HG03135 (cell line): ENCODE results near the gene GATAD2A.

ENCODE experiments used
- ATAC-seq: cut with Tn5 transposase; IDR thresholded peaks from one replicate; pipeline ENCODE4 v1.9.1; 2021; ENCODE audit warnings: mild to moderate bottlenecking, moderate library complexity; ENCODE audit not compliant: unreplicated experiment

The GATAD2A gene

DNA sequence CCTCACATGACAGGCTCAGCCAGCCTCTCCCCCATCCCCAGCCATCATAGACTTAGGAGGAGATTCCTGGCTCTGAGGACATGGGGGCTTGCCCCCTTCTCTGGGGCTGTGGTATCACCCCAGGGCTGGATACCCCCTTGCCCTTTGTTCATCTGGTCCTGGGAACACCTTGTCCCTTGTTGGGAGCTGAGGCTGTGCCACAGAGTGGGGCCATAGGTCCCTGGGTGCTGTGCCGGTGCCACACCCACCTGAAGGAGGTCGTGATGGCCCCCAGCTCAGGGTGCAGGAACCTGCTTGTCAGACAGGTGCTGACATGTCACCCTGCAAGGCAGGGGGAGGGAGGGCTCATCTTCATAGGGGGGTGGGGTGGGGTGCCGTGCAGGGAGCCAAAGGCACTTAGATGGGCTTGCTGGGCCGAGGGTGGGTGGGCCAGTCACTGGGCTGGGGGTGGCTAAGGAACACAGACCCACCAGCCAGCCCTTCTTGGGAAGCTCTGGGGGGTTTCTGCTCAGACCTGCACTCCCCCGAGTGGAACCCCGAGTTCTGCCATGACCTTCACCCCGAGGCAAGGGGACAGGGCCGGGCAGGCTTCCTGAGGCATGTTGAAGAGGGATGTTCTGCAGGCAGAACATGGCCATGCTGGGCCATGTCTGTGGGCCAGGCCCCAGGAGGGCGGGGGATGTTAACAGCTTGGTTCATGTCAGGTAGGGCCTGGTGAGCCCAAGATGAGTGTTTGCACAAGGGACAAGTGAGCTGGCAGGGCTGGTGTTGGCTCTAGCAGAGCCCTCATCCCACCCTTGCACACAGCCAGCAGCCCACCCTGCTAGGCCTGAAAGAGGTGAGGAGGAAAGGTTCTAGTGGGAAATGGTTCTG lies 81.8 kb downstream of the GATAD2A start:
- no peak for ATAC-seq

DNA sequence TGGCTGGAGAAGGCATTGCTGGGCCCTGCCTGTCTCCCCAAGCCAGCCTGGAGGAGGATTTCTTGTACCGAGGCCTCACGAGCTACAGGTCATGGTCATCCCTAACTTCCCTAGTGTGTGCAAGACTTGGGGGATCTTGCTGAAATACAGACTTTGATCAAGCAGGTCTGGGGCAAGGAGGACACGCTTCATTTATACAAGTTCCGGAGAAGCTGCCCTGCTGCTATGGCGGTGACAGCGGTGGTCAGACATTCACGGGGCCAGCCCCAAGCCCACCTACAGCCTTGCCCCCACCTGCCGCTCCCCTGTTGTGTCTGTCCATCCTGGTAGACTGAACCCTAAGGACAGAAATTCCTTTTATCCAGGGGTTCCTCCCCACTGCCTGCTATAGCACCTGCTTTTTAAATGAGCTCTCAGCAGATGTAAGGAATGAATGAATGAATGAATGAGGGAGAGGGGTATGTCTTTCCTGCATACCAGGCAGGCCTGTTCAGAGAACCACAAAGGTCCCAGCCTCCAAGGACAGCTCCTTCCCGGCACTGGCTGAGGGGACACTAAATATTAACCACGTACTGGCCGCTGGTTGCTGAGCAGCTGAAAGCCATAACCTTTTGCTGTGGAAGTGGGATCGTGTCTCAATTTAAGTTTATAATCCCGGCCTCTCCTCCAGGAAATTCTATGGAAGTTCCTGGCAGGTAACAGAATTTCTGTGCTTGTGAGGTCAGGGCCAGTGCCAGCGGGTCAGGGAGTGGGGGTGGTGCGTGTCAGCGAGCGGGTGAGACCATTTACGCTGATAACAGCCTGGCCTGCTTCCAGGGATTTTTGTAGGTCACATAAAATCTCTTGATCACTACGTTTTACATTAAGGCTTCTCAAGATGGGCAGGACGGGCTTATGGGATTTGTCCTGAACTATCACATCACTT lies 82.7 kb downstream of the GATAD2A start:
- no peak for ATAC-seq

DNA sequence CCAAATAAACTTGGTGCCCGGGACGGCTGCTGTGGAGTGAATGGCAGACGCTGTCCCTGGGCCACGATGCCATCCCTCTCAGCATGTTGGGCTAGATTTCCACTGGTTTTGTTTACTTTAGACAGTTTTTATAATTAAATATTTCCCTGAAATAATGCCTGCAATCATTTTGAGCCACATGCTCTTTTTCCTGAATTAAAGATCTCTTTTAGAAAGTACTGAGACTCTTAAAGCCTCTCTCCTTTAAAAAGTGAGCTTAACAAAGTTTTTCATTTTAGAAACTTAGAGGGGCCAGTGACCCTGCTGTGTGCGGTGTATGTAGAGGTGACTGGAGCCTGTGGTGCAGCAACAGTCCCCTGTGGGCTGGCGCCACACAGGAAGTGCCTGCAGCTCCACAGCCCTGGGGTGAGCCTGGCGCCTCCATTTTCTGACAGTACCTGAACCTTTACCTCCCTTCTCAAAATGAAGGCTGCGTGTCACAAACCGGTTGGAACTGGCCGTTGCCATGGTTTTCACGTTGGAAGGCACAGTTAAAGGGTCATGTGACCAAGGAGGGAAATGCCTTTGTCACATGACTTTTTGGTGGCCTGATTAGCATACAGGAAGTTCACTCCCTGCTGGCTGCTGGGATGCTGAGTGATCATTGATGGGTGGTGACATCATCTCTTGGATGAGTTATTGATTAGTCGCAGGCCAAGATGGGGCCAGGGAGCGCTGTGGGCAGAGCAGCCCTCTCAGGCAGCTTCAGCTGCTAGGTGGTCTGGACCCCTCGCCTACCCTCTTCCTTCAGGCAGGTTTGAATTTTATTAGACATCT lies 83.6 kb downstream of the GATAD2A start:
- ATAC-seq: peak; percentile 57

DNA sequence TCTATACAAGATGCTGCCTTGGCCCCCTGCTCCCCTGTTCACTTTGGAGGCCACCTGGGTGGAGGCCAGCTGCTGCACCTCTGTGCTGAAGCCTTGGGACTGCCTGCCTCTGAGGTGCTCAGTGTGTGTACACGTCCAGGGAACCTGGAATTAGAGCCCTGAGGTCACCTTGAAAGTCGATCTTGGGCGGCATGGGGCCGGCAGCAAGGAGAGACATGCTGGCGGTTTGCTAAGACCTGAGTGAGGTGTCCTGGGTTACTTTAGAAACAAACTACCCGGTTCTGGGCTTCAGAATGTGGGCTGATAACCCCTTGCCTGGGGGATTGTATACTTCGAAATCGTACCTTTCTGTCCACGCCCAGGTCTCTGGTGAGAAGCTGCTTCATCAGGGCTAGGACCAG lies 84.3 kb downstream of the GATAD2A start:
- ATAC-seq: no peak

DNA sequence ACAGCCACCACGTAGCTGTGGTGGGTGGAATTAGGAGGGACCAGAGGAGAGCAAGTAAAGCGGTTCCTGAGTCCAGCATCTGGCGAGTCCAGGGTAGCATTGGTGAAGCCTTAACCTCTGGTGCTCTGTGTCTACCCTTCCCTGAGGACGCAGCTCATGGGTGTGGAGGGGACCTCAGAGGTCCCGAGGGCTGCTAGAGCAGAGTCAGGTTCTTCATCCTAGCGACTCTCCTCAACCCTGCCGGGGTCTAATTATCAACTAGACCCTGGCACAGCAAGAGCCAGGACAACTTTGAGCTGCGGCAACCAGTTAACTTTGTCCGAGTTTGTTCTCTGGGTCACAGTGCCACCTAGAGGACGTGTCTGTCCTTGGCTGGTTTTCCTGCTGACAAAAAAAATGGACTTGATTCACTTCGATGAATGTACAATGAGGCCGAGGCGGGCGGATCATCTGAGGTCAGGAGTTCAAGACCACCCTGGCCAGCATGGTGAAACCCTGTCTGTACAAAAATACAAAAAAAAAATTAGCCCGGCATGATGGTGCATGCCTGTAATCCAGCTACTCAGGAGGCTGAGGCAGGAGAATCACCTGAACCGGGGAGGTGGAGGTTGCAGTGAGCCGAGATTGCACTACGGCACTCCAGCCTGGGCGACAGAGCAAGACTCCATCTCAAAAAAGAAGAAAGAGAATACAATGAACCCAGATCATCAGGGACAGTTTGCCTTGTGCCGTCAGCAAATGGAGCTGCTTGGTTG lies 84.9 kb downstream of the GATAD2A start:
- ATAC-seq: no peak

DNA sequence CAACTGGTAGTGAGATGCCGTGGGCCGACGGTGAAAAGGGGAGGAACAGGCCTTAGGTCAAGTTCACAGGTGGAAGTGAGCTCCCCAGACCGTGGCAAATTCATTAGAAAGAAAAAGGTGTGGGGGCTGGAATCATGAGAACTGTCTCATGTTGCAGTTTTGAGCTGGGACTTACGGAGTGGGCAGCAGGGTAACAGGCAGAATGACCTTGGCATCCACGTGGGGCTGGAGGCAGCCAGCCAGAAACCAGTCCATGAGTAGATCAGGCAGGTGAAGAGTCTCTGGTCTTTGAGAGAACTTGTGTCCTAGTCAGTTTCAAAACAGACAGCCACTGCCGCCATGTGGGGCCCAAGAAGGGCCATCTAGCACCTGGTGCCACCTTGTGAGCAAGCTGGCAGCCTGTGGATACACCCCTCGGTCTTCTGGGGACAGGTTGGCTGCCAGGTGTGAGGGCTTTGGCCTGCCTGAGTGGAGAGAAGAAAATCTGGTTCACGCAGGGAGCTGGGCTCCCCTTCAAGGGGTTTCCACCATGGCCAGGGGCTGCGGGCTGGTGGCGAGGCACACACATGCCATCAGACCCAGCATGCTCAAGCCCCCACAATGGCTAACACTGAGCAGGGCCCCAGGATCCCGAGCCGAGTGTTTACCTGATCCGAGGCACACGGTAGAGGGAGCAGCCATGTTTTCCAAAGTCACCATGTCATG lies 86.0 kb downstream of the GATAD2A start:
- no peak for ATAC-seq

DNA sequence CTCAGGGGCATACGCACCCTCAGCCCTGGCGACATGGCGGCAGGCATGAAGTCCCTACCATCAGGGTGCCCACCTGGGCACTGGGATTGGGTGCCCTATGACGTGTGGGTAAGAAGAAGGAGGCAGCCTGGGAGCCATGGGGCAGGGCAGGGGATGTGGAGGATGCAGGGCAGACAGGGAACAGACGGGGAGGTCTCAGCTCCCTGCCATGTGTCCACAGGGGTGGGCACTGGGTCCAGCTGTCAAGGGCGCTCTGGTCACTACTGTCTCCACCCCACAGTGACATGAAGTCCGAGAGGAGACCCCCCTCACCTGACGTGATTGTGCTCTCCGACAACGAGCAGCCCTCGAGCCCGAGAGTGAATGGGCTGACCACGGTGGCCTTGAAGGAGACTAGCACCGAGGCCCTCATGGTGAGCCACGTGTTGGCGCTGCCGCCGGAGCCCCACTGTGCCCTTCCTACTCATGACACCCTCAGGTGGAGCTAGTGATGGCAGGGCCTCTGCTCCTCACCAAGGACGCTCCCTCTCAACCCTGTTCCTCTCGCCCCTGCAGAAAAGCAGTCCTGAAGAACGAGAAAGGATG lies 86.6 kb downstream of the GATAD2A start:
- ATAC-seq: no peak

DNA sequence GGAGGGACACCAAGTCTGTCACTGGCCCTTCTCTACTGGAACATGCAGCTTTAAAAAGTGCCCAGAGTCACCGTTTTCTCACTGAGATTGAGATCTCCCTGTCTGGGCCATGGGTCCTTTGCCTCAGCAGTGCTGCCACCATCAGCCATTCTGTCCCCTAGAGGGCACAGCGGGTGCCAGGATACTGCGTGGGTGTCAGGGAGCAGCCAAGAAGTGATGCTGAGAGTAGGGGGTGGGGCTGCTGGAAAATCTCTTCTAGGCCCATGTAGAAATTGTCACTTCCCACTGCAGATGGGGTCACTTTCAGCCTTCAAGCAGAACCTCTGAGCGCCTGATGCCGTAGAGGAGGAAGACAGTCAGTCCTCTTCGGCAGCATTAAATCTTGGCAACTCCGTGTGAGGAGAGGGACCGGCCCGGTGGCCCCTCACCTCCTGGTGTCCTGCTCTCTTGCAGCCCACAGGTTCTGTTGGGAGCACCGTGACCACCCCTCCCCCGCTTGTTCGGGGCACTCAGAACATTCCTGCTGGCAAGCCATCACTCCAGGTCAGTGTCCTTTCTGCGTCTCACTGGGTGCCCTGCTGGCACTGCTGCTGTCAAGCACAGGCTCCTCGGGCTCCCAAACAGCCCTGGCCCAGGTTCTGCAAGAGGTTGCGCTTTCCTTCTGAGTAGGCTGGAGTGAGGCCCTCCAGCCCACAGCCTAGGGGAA lies 88.5 kb downstream of the GATAD2A start:
- ATAC-seq: no peak

DNA sequence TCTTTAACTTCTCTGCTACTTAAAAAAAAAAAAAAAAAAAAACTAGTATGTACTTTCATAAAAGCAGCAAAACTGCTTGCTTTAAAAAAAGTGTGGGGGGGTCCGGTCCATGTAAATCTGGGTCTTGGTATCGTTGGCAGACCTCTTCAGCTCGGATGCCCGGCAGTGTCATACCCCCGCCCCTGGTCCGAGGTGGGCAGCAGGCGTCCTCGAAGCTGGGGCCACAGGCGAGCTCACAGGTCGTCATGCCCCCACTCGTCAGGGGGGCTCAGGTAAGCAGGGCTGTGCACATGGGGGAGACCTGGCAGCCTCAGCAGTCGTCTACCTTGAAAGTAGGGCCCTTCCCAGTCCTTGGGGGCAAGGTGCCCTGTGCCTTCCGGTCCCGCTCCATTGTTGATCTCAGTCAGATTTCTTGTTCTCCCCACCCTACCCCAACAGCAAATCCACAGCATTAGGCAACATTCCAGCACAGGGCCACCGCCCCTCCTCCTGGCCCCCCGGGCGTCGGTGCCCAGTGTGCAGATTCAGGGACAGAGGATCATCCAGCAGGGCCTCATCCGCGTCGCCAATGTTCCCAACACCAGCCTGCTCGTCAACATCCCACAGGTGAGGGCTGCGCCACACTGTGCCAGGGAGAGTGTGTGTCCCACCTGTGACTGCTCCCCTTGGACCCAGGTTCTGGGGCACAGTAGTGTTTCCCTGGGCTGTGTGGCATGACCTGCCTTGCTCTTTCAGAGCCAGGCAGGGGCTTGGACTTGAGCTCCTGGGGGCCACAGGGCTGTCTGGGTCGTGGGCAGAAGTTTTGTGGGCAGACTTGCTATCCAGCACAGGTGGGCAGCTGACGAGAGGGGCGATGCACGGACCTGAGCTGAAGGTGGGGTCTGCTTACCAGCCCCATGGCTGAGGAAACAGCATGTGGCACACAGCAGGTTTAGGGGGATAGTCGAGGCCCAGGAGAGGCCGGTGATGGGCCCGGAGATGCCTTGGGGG lies 90.4 kb downstream of the GATAD2A start:
- no peak for ATAC-seq

DNA sequence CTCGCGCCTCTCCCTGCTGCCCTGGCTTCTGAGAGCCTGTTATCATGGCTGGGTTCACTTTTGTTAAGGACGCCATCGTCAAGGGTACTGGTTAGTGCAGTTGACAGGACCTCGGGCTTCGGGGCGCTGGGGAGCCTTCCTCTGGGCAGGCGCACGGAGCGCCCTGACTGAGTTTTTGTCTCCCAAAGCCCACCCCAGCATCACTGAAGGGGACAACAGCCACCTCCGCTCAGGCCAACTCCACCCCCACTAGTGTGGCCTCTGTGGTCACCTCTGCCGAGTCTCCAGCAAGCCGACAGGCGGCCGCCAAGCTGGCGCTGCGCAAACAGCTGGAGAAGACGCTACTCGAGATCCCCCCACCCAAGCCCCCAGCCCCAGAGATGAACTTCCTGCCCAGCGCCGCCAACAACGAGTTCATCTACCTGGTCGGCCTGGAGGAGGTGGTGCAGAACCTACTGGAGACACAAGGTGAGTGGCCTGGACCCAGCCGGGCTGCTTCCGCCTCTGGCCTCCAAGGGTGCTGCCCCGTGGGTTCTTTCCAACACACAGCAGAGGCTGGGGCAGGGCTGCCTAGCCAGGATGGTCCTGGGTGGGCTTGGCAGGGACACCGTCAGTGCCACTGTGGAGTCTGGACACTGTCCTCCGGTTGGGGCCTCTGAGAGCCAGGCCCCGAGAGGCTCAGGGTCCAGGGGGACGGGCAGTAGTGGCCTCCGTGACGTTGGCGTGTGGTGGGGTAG lies 92.9 kb downstream of the GATAD2A start:
- no peak for ATAC-seq

DNA sequence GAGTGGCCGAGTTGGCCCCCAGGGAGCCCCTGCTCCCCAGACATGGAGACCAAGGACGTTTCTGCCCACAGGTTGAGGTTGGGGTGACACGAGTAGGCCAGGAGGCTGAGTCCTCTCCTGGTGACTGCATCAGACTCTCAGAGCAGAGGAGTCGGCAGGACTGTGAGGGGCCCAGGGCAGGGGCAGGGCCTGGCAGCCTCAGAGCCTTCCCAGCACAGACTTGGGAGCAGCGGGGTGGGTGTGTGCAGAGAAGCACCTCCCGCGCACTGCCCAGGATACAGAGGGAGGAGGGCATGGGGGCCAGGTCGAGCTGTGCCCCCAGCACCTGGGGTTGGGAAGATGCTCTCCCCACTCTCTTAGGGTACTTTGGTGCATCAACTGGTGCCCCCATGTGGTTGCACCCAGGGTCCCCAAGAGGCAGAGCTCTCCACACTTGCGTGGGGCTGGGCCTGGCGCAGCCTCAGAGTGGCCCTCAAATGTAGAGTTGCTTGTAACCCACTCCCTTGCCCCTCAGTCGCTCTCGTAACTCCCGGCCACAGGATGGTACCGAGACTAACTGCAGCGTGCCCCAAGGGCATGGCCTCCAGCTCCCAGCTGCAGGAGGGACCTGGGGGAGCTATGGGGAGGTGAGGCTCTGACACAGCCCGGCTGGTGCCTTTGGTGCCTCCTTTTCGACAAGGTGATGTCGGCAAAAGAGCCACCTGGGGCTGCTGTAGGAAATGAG lies 94.0 kb downstream of the GATAD2A start:
- no peak for ATAC-seq

DNA sequence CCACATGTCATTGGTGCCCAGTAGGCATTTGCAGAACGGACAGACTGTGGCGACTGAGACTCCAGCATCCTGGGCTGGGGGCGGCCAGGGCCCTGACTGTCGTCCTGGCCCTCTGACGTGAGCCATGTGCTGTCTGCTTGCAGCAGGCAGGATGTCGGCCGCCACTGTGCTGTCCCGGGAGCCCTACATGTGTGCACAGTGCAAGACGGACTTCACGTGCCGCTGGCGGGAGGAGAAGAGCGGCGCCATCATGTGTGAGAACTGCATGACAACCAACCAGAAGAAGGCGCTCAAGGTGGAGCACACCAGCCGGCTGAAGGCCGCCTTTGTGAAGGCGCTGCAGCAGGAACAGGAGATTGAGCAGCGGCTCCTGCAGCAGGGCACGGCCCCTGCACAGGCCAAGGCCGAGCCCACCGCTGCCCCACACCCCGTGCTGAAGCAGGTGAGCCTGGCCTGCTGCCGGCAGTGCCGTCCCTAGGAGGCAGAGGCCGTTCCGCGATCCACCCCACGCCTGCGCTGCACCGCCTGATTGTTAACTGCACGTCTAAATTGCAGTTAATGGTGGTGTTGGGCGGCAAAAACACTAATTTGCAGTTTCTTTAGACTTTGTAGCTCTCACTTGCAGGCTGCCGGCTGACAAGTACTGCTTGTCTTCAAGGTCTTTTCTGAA lies 95.6 kb downstream of the GATAD2A start:
- ATAC-seq: no peak

DNA sequence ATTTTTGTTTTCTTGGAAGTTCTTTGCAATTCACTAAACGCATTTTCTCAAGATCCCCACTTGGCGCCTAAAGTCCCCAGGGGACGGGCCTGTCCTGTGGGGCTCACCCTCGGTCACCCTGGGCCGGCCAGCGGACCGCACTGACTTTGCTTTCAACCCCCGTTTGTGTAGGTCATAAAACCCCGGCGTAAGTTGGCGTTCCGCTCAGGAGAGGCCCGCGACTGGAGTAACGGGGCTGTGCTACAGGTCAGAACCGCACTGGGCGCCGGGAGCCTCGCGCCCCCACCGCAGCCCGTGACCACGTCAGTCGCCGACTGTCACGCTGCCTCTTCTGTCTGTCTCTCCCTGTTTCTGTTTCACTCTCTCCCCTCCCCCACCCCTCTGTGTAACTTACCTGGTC lies 96.3 kb downstream of the GATAD2A start:
- no peak for ATAC-seq

DNA sequence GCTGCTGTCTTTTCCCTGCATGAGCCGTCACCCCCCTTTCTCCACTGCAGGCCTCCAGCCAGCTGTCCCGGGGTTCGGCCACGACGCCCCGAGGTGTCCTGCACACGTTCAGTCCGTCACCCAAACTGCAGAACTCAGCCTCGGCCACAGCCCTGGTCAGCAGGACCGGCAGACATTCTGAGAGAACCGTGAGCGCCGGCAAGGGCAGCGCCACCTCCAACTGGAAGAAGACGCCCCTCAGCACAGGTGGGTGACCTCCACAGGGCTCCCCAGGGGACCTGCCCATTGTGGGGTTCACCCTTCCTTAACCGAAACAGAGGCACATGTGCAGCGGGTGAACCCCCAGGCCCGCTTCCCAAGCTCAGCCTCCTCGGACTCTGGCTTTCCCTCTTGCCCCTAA lies 96.8 kb downstream of the GATAD2A start:
- ATAC-seq: no peak

DNA sequence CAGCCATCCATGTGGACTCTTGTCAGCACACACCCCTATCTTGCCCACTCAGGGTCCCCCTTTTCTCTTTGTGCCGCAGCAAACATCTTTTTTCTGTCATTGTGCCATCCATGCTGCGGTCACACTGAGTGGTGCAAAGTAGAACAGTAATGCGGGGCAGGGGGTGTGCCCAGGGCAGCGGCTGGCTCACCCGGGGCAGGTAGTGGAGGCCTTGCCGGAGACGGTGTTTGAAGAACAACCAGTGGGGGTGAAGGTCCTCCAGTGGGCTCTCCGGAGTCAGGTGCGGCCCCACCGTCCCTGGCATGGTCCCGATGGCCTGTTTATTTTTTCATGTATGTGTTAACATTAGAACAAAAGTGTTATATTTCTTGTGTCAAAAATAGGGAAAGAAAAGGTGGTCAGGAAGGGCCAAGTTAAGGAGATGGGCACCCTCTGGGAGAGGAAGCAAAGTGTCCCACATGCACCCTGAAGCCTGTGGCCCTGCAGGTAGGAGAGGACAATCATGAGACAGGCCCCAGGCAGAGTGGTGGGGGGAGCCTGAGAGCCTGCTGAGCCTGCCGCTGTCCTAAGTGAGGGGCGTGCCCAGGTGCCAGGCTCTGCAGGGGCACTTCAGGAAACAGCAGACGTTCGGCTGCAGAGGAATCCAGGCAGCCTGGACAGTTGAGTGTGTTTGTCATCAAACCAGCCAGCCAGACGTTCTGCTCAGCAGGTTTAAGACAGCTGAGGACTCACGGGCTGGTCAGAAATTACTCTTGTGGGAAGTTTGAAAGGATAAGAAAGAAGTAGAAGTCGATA lies 97.5 kb downstream of the GATAD2A start:
- ATAC-seq: no peak
